Measurements from ENCODE around the gene BMAL2.

GRCh38 chr12:27336282-27336653 is 3.6 kb downstream of the BMAL2 start:
- no peak for TF ChIP-seq POLR2A (IDR thresholded peaks at IDR 0.05; ENCODE audit: low read depth, low read length)
- TF ChIP-seq SPI1 (IDR thresholded peaks at IDR 0.05; ENCODE audit: low read depth, low read length): no peak
- TF ChIP-seq POU2F2 (IDR thresholded peaks at IDR 0.05; ENCODE audit: low read depth, low read length): no peak
- no peak for TF ChIP-seq TAF1 (IDR thresholded peaks at IDR 0.05; ENCODE audit: low read depth, low read length)
- TF ChIP-seq POLR2AphosphoS5 (IDR thresholded peaks at IDR 0.05; ENCODE audit: low read depth, low read length): no peak
- TF ChIP-seq PAX5 (IDR thresholded peaks at IDR 0.05; ENCODE audit: insufficient read depth, low read length, severe bottlenecking): no peak
